Stimulated activated effector memory CD8-positive, alpha-beta T cell treated with anti-CD3 and anti-CD28 coated beads, Interleukin-12 subunit alpha, Interleukin-12 subunit beta, amount 100 ng/mL, for 72 hours (primary cell): ENCODE results near the gene TTC6.

ENCODE experiments used
- ATAC-seq: fragments of 150-1000 bp; cut with Tn5 transposase; 2 replicates; pipeline ENCODE4 v1.10.0; 2021
- DNase-seq, 2 donors: peaks; one replicate each; pipeline ENCODE4 v3.0.0; 2021 to 2022; ENCODE audit warnings: low spot score in 2 of 2
- H3K27ac Mint-ChIP-seq: one replicate; pipeline ENCODE4 v1.8.0; 2022; ENCODE audit warnings: mild to moderate bottlenecking, mixed read lengths
- H3K36me3 Mint-ChIP-seq: one replicate; pipeline ENCODE4 v1.8.0; 2022; ENCODE audit warnings: mild to moderate bottlenecking, mixed read lengths
- H3K4me1 Mint-ChIP-seq: one replicate; pipeline ENCODE4 v1.8.0; 2022; ENCODE audit warnings: mixed read lengths
- H3K4me3 Mint-ChIP-seq: one replicate; pipeline ENCODE4 v1.8.0; 2022; ENCODE audit warnings: mild to moderate bottlenecking, mixed read lengths
- H3K9me3 Mint-ChIP-seq: one replicate; pipeline ENCODE4 v1.8.0; 2022; ENCODE audit warnings: mixed read lengths

TTC6 gene

DNA sequence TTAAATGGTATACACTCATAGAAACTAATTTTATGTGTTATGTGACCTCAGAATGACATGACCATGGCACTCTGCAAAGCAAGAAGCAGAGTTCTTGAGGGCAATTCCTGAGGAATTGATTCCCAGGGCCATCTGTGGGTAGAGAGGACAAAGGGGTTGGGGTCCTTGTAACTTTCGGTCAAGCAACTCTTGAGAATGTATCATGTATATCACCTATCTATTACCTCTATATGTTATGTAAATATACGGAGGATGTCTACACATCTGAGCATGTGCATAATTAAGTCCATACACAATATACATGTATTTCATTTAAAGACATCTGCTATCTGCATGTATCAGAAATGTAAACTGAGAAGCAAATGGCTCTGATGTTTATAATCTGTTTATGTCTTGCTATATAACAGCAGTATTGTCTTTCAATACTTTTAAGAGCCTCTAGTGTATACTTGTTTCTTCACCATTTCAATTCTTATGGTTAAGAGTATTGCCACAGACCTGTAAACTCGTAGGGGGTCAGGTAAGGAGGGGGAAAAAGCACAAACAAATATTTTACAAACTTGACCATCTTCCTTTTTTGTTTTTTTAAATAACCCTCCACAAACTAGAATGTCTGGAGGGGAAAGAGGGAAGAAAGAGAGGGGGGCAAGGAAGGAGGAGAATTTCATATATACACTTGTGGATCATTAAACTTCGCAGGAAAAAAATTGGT, 4.8 kb upstream of the TTC6 start:
- H3K4me3 Mint-ChIP-seq, result no peak overlapping the region
- no peak for ATAC-seq
- DNase-seq, result no peak
- peaks cover 5% of the 10 kb centered on the region for H3K4me1 Mint-ChIP-seq
- peaks cover 7% of the 10 kb centered on the region for H3K9me3 Mint-ChIP-seq
- peak overlapping the region; percentile 63 for H3K27ac Mint-ChIP-seq
- H3K36me3 Mint-ChIP-seq, result peaks cover 1% of the 10 kb centered on the region

DNA sequence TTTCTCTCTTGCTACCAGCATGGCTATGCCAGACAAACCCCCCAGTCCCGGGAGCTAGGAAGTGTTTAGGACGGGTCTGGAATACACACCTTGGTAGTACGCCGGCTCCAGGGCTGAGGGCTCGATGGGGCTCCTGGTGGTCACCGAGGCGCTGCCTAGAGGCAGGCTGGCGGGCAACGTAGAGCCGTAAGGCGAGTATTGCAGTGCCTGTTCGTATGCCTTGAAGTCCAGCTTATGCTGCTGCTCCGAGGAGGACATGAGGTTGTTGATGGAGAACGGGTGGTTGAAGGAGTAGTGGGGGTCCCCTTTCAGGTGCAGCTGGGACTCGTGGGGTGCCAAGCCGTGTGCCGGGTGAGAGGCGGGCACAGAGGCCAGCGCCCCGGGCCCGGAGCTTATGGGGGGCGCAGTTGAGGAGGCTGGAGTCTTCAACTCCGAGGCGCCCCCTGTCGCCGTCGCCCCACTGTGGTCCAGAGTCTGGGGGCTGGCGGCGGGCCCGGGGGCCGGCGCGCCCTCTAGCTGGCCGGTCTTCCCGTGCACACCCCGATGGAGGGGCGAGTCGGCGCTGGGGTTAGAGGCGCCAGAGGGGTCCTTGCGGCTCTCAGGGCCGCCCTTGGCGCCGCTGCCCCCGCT, 4.0 kb upstream of the TTC6 start:
- peak overlapping the region; percentile 63 for H3K27ac Mint-ChIP-seq
- H3K9me3 Mint-ChIP-seq, result peaks cover 7% of the 10 kb centered on the region
- H3K36me3 Mint-ChIP-seq, result peaks cover 5% of the 10 kb centered on the region
- H3K4me1 Mint-ChIP-seq, result peaks cover 9% of the 10 kb centered on the region
- DNase-seq (no peak), ATAC-seq (no peak)
- no peak overlapping the region for H3K4me3 Mint-ChIP-seq

DNA sequence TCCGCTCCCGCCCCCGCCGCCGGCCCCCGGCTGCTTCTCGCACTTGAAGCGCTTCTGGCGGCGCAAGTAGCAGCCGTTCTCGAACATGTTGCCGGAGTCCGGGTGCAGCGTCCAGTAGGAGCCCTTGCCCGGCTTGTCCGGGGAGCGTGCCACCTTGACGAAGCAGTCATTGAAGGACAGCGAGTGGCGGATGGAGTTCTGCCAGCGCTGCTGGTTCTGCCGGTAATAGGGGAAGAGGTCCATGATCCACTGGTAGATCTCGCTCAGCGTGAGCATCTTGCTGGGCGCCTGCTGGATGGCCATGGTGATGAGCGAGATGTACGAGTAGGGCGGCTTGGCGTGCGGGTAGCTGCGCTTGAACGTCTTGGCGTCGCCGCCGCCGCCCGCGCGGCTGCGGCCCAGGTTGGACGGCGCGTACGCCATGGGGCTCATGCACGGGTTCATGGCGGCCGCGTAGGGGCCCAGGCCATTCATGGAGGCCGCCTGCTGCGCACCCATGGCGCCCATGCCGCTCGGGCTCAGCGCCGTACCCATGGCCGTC, 3.4 kb upstream of the TTC6 start:
- Mint-ChIP-seq H3K4me3 (no peak overlapping the region), H3K27ac (no peak overlapping the region), H3K36me3 (peaks cover 5% of the 10 kb centered on the region), H3K9me3 (peaks cover 7% of the 10 kb centered on the region), H3K4me1 (peaks cover 9% of the 10 kb centered on the region)
- DNase-seq (no peak), ATAC-seq (no peak)

DNA sequence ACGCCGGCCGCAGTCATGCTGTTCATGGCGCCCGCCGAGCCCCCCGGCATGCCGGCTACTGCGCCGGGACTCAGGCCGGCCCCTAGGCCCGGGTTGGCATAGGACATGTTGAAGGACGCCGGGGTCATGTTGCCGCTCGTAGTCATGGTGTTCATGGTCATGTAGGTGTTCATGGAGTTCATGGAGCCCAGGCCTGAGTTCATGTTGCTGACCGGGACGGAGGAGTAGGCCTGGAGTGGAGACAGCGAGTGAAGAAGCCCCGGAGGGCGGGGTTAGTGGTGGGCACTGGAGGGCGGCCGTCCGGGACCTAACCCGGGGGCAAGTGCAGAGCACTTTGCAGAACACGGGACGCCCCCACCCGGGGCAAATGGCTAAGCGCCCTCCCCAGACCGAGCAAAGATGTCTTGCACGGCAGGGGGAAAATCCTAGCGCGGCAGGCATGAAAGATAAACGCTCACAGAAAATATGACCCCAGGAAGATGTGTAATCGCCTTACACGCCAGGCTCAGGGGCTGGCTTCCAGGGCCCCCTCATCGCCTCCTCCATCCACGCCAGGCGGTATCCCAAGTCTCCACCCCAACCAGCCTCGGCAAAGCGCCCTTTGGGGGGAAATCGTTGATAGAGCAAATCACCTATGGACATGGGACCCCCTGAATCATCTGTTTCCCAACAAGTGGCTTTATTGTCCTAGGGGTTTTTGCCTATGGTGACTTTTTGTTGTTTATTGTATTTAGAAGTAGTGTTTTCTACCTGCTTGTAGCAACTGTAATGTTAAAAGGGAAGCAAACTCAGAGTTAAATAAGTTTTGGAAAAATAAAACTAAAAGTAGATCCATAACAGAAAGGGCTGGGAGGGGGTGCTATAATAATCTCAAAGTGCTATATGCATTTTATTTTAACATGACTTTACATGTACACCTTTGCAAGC, 2.7 kb upstream of the TTC6 start:
- Mint-ChIP-seq H3K9me3 (peaks cover 7% of the 10 kb centered on the region), H3K4me3 (no peak overlapping the region), H3K27ac (no peak overlapping the region), H3K36me3 (peaks cover 5% of the 10 kb centered on the region), H3K4me1 (peaks cover 9% of the 10 kb centered on the region)
- ATAC-seq (no peak), DNase-seq (no peak)

DNA sequence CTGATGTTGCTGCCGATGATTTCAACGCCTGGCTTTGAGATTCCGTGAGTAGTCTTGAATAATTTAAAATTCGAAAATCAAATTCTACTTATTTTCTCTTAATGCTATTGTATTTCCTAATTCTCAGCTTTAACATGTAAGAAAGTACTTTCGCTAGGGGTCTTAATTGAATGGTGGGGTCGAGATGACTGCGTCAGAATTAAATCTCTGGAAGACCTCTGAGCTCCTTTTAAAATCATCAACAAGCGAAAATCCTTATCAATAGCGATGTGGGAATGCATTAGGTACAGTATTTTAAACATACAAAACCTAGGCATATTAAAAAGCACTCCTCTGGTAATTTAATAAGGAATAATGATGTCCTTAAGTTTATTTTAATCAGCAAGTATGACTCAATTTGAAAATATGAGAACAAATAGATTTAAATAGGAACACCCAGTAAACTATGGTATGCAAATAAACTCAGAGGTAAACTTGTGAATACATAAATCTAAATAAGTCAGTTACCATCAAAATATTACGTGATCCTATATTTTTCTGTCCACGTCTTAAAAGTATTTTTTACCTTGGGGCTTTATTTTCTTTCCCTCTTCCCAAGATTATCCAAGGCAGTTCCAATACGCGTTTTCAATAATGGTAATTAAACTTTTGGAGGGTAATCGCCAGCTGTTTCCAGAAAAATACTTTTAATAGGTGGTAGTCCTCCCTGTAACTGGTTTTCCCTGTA, 1.8 kb upstream of the TTC6 start:
- H3K4me1 Mint-ChIP-seq, result peaks cover 9% of the 10 kb centered on the region
- H3K4me3 Mint-ChIP-seq, result peak overlapping the region; percentile 39
- H3K27ac Mint-ChIP-seq, result no peak overlapping the region
- peaks cover 7% of the 10 kb centered on the region for H3K9me3 Mint-ChIP-seq
- ATAC-seq, result no peak
- no peak for DNase-seq
- peaks cover 5% of the 10 kb centered on the region for H3K36me3 Mint-ChIP-seq

DNA sequence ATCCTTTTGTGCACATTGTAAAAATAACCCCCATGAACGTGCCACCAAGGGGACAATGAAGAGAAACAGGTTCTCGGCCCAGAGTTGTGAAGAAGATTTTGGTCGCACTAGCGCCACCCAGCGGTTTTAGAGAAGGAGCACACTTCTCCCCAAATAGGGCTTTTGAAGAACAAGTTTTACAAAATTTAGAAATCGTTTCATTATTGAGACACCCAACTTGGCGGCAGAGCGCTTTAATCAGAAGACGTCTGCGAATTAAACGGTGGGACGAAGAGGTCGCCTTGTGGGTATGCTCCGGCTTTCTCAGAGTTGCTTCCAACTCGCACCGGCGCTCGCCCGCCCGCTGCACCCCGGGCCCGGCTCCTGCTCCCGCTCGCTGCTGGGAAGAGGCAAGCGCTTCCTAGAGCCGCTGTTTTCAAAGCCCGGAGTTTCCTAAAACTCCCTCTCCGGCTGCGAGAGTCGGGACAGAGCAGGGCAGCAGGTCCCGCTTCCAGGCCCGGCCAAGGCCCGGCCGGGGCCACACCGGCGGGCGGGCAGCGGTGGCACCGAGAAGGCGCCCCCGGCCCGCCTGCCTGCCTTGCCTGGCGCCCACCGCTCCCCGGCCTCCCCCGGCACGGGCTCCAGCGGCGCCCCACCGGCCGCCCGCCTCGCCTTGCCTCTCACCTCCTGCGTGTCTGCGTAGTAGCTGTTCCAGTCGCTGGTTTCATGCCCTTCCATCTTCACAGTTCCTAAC, 1.0 kb upstream of the TTC6 start:
- DNase-seq, result no peak
- peaks cover 9% of the 10 kb centered on the region for H3K9me3 Mint-ChIP-seq
- ATAC-seq, result no peak
- H3K27ac Mint-ChIP-seq, result no peak overlapping the region
- H3K36me3 Mint-ChIP-seq, result peaks cover 5% of the 10 kb centered on the region
- peak overlapping the region; percentile 39 for H3K4me3 Mint-ChIP-seq
- peaks cover 15% of the 10 kb centered on the region for H3K4me1 Mint-ChIP-seq

DNA sequence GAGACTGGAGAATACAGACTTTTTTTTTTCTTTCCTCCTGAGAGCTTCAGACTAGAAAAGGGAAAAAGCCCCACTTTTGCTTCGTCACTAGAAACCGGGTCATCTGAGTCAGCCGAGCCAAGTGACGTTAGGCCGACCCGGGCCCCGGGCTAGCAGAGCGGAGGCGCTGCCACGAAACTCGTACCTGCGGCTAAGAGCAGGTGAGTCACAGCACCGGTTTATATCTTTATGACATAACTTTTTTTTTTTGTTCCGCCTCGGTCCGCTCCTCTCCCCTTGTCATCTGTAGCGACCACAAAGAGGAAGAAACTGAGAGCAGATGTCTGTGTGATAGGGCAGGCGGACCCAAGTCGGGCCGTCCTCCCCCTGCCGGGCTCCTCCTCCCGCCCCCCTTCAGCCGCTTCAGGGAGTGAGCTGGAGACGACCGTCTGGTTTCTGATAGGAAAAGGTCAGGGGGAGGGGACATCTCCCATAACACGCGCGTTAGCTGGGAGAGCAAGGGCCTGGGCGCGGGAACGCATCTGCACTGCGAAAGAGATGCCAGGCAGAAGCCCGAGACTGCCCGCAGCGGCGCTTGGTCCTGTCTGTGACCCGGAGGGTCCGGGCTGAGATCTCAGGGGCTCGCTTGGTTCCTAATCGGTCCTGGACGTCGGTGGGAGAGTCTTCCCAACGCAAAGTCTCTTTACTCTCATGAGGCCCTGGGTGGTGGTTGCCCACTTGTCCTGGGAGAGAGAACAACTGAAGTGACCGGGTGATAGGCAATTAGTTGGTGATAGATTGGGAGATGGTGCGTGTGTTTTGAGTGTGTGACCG, 586 bp downstream of the TTC6 start:
- peaks cover 15% of the 10 kb centered on the region for H3K4me1 Mint-ChIP-seq
- peak; percentile 91 for ATAC-seq

DNA sequence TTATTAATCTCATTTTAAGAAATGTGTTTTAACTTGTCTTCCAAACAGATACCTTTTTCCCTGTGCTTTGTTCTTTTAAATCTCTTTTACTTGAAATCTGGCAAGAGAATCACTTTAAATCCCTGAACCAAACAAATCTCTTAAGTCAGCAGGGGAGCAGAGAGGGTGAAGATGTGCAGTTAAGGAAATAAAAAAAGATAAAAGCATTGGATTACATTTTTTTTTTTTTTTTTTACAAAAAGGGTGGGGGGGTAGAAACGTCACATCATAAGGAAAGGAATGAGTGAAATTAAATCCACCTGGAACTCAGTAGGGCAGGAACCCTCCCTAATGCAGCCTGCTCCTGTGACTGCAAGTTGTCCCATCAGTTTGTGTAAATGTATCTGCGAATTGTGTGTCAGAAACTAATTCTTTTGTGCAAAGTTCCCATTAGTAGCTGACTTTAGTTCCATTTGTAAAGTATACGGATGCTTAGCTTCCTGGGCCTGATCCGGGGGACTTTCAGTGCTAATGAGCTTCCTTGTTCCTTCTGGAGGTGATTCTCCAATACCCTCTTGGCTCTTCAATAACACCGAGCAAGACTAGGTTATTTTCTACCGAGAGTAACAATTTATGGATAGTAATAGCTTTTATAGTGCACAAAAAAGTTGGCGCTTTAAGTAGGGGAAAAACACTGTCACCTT, 1.5 kb downstream of the TTC6 start:
- peaks cover 4% of the 10 kb centered on the region for H3K9me3 Mint-ChIP-seq
- H3K27ac Mint-ChIP-seq, result no peak overlapping the region
- no peak overlapping the region for H3K4me3 Mint-ChIP-seq
- H3K4me1 Mint-ChIP-seq, result peaks cover 15% of the 10 kb centered on the region
- ATAC-seq (no peak), DNase-seq (no peak)
- H3K36me3 Mint-ChIP-seq, result peaks cover 5% of the 10 kb centered on the region

More for the DNA sequence above, 586 bp downstream of the TTC6 start:
- peak in 1 of 2 donors; percentile 59 for DNase-seq
- peaks cover 5% of the 10 kb centered on the region for H3K36me3 Mint-ChIP-seq
- H3K9me3 Mint-ChIP-seq, result peaks cover 6% of the 10 kb centered on the region
- H3K27ac Mint-ChIP-seq, result peak overlapping the region; percentile 36
- H3K4me3 Mint-ChIP-seq, result peak overlapping the region; percentile 48

DNA sequence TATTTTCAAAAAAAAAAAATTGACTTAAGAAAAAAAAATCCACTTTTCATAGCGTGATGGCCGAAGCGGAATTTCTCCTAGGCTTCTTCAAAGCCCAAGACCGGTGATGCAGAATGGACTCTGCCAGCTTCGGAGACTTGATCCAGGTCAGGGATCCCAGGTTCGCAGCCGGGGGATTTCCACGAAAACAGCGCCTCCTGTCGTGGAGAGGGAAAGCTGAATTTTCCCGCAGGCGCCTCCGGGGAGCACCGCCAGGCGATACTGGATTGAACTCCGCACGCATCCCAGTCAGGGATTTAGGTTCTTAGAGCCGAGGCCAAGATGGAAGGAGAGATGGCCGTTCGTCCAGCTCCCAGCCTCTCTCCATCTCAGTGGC, 2.1 kb downstream of the TTC6 start:
- Mint-ChIP-seq H3K4me1 (peaks cover 15% of the 10 kb centered on the region), H3K36me3 (peaks cover 5% of the 10 kb centered on the region), H3K4me3 (no peak overlapping the region), H3K9me3 (peaks cover 4% of the 10 kb centered on the region), H3K27ac (no peak overlapping the region)
- DNase-seq (no peak), ATAC-seq (no peak)

DNA sequence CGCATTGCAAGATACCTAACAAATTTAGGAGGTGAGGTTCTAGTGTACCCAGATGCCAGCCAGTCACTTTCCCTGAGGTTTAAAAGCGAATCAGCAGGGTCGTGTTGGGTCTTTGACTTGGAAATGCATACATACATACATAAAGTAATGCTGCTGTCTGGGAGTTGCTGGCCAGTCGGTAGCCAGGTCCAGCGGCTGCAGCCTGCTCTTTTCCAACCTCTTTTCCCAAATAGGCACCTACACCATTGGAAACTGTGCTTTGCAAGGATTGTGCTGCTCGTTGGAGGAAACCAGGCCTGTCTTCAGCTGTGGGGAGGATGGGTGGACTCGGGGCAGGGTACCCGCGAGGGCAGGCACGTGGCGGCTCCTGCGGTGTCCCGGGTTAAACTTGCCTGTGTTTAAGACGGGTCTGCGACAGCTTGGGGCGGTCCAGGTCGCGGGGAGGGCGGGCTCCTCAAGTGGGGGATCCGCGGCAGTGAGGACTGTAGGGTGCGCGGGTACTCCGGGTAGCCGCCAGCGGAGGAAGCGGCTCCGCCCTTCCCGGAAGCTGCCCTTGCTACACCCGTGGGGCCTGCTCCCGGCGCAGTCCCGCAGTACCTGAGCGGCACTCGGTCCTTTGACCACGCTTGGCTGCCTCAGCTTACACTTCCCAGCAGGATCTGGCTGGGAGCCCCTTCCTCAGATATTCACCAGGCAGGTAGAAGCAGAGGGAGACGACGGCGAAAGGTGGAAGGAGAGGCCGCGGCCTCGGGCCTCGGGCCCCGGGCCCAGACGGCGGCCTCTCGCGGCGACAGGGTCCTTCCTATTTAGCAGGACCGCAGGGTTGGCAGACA, 2.7 kb downstream of the TTC6 start:
- H3K4me3 Mint-ChIP-seq, result no peak overlapping the region
- no peak overlapping the region for H3K27ac Mint-ChIP-seq
- ATAC-seq (no peak), DNase-seq (no peak)
- H3K9me3 Mint-ChIP-seq, result peaks cover 4% of the 10 kb centered on the region
- H3K36me3 Mint-ChIP-seq, result peaks cover 5% of the 10 kb centered on the region
- peaks cover 15% of the 10 kb centered on the region for H3K4me1 Mint-ChIP-seq

DNA sequence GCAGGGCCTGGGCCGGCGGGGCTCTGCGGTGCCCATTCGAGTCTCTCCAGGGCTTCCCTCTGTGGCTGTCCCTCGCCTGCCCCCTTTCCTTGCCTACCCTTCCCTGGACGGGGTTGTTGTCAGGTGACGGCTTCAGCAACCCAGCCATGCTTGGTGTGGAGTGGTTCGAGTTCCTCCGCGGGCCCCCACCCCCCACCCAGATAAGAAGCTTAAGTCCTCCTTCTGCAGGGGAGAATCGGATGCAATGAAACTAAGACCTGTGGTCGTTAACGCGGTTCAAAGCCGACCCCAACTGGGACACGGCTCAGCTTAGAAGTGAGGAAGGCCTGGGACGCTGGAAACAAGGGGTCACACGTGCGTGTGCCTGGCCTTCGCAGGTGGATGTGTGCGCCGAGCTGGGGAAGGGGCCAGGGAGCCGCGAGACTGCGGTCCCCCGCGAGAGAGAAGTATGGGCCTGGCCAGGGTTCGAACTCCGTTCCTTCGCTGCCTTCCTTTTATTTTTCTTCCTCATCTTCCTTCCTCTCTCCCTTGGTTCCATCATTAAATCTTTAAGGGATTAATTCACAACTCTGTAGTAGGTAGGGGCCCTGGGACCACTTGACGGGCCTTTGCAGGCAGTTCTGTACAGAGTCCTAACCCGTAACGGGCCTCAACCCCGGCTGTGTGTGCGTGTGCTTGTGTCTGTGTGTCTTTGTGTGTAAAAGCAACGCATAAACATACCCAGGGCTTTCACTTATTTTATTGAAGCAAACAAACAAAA, 3.5 kb downstream of the TTC6 start:
- Mint-ChIP-seq H3K4me1 (peaks cover 15% of the 10 kb centered on the region), H3K9me3 (peaks cover 4% of the 10 kb centered on the region), H3K4me3 (no peak overlapping the region), H3K27ac (no peak overlapping the region), H3K36me3 (peaks cover 5% of the 10 kb centered on the region)
- no peak for ATAC-seq
- DNase-seq, result no peak
